Measurements from ENCODE around the gene CAPN2.

DNA sequence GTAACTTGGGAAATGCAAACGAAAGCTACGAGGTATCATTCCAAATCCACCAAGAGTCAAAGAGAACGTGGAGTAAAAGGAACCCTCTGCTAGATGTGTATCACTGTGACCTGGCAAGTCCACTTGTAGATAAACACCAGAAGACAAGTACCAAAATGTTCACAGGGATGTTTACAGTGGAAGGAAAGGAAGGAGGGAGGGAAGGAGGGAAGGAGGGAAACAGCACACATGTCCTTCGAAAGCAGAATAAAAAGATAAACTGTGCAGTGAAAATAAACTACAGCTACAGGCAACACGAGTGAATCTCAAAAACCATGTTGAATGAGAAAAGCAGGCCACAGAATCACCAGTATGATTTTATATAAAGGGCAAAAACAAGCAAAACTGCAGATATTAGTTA lies 73.5 kb downstream of the CAPN2 start:
- TF ChIP-seq, protein P1, sequence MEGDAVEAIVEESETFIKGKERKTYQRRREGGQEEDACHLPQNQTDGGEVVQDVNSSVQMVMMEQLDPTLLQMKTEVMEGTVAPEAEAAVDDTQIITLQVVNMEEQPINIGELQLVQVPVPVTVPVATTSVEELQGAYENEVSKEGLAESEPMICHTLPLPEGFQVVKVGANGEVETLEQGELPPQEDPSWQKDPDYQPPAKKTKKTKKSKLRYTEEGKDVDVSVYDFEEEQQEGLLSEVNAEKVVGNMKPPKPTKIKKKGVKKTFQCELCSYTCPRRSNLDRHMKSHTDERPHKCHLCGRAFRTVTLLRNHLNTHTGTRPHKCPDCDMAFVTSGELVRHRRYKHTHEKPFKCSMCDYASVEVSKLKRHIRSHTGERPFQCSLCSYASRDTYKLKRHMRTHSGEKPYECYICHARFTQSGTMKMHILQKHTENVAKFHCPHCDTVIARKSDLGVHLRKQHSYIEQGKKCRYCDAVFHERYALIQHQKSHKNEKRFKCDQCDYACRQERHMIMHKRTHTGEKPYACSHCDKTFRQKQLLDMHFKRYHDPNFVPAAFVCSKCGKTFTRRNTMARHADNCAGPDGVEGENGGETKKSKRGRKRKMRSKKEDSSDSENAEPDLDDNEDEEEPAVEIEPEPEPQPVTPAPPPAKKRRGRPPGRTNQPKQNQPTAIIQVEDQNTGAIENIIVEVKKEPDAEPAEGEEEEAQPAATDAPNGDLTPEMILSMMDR (conservative IDR thresholded peaks at IDR 0.05; ENCODE audit: low read depth, low read length) = no peak
- no peak for TF ChIP-seq EZH2 (IDR thresholded peaks at IDR 0.05; ENCODE audit: low read length, unreplicated experiment)
